Chondrocyte (in vitro differentiated cells): ENCODE results near the gene ADARB2. TPM values are rescaled to one million over a fixed set of nuclear protein-coding genes. Genes with fewer than 3 reads are reported as not detected.

Source experiments
- DNase-seq: peaks from one replicate; pipeline ENCODE4 v3.0.0; 2021; ENCODE audit warnings: mixed read lengths, low spot score
- H3K27ac Mint-ChIP-seq: one replicate; pipeline ENCODE4 v1.8.0; 2021; ENCODE audit warnings: mild to moderate bottlenecking, moderate library complexity, mixed read lengths; ENCODE audit not compliant: unreplicated experiment
- H3K27me3 Mint-ChIP-seq: 2 replicates; pipeline ENCODE4 v1.8.0; 2021; ENCODE audit warnings: low read depth, mixed read lengths
- H3K36me3 Mint-ChIP-seq: 2 replicates; pipeline ENCODE4 v1.8.0; 2021; ENCODE audit warnings: low read depth, mixed read lengths
- H3K4me1 Mint-ChIP-seq: 2 replicates; pipeline ENCODE4 v1.8.0; 2021; ENCODE audit warnings: low read depth, mild to moderate bottlenecking, mixed read lengths
- H3K4me3 Mint-ChIP-seq: one replicate; pipeline ENCODE4 v1.8.0; 2021; ENCODE audit warnings: mild to moderate bottlenecking, moderate library complexity, mixed read lengths; ENCODE audit not compliant: unreplicated experiment
- H3K9me3 Mint-ChIP-seq: 2 replicates; pipeline ENCODE4 v1.8.0; 2021; ENCODE audit warnings: low read depth, mixed read lengths
- CTCF ChIP-seq: fragments of 200-600 bp; sonication (generic); IDR thresholded peaks from 2 replicates; pipeline ENCODE4 v1.5.0; 2021; ENCODE audit warnings: antibody characterized with exemption, mild to moderate bottlenecking, moderate library complexity
- total RNA-seq: library from RNA; stranded (reverse); gene quantifications from 3 replicates; pipeline ENCODE4 v1.2.1, GENCODE V29; 2021

ADARB2 gene
- total RNA-seq, 1 donor from 2014 or later = 3.3 TPM

- Mint-ChIP-seq H3K27me3 (no peaks in the 10 kb centered on the region), H3K27ac (peak overlapping the region; percentile 80), H3K36me3 (no peaks in the 10 kb centered on the region), H3K4me1 (peaks cover 70% of the 10 kb centered on the region), H3K4me3 (no peak overlapping the region), H3K9me3 (no peaks in the 10 kb centered on the region)
- no peak for TF ChIP-seq CTCF
- DNase-seq = no peak
These were observed 449.8 kb downstream of the ADARB2 start for GRCh38 chr10:1287487-1287886.

- H3K36me3 Mint-ChIP-seq = no peaks in the 10 kb centered on the region
- no peak overlapping the region for H3K4me3 Mint-ChIP-seq
- TF ChIP-seq CTCF = no peak
- no peaks in the 10 kb centered on the region for H3K27me3 Mint-ChIP-seq
- no peaks in the 10 kb centered on the region for H3K9me3 Mint-ChIP-seq
- DNase-seq = no peak
- no peak overlapping the region for H3K27ac Mint-ChIP-seq
- H3K4me1 Mint-ChIP-seq = peaks cover 56% of the 10 kb centered on the region
These were observed 453.2 kb downstream of the ADARB2 start for GRCh38 chr10:1284076-1284475.

GRCh38 chr10:1281405-1281782 lies 455.9 kb downstream of the ADARB2 start:
- Mint-ChIP-seq H3K27ac (no peak overlapping the region), H3K36me3 (peaks cover 5% of the 10 kb centered on the region), H3K9me3 (no peaks in the 10 kb centered on the region), H3K27me3 (no peaks in the 10 kb centered on the region), H3K4me3 (no peak overlapping the region), H3K4me1 (peaks cover 40% of the 10 kb centered on the region)
- no peak for TF ChIP-seq CTCF
- DNase-seq = no peak

GRCh38 chr10:1280466-1281404 lies 456.6 kb downstream of the ADARB2 start:
- Mint-ChIP-seq H3K27me3 (no peaks in the 10 kb centered on the region), H3K4me1 (peaks cover 34% of the 10 kb centered on the region), H3K27ac (no peak overlapping the region), H3K9me3 (no peaks in the 10 kb centered on the region), H3K4me3 (no peak overlapping the region), H3K36me3 (peaks cover 5% of the 10 kb centered on the region)
- no peak for DNase-seq
- TF ChIP-seq CTCF = no peak

- H3K9me3 Mint-ChIP-seq = no peaks in the 10 kb centered on the region
- H3K36me3 Mint-ChIP-seq = peaks cover 5% of the 10 kb centered on the region
- H3K4me1 Mint-ChIP-seq = peaks cover 30% of the 10 kb centered on the region
- H3K27ac Mint-ChIP-seq = no peak overlapping the region
- TF ChIP-seq CTCF = no peak
- H3K4me3 Mint-ChIP-seq = no peak overlapping the region
- DNase-seq = no peak
- no peaks in the 10 kb centered on the region for H3K27me3 Mint-ChIP-seq
These were observed 459.0 kb downstream of the ADARB2 start for GRCh38 chr10:1278306-1278705.
